ENCODE results near the gene KCNA2.

- no peak for TF ChIP-seq CTCF (IDR thresholded peaks at IDR 0.05)
- no peak for TF ChIP-seq POLR2A (IDR thresholded peaks at IDR 0.05)
Observed at GRCh38 chr1:110579460-110579859, 26.7 kb downstream of the KCNA2 start.

All from esophagus squamous epithelium (tissue), 4 donors.